Vagina (tissue), 2 donors: ENCODE measurements around the gene IFT52. TPM values are rescaled to one million over a fixed set of nuclear protein-coding genes. Genes with fewer than 3 reads are reported as not detected.

Experiments
- DNase-seq, 2 donors: peaks; one replicate each; pipeline ENCODE4 v3.0.0-alpha.2; 2017; ENCODE audit errors: extremely low spot score in 2 of 2
- H3K27ac ChIP-seq: fragments of 200-600 bp; sonication (generic); one replicate; pipeline ENCODE4 v1.5.1; 2019
- H3K27me3 ChIP-seq: fragments of 200-600 bp; sonication (generic); one replicate; pipeline ENCODE4 v1.5.1; 2019
- H3K36me3 ChIP-seq, 2 donors: fragments of 200-600 bp; sonication (generic); one replicate each; pipeline ENCODE4 v1.5.1; 2017 to 2019
- H3K4me1 ChIP-seq: fragments of 200-600 bp; sonication (generic); one replicate; pipeline ENCODE4 v1.5.1; 2019
- H3K4me3 ChIP-seq, 2 donors: fragments of 200-600 bp; sonication (generic); 1 replicate in 1 of 2; 2 replicates in 1 of 2; pipeline ENCODE4 v1.5.1; 2016 to 2019
- H3K9me3 ChIP-seq: fragments of 200-600 bp; sonication (generic); one replicate; pipeline ENCODE4 v1.5.1; 2019
- CTCF ChIP-seq, 3 experiments: fragments of 450-650 bp in 2 of 3; fragments of 200-600 bp in 1 of 3; sonication (generic) in 1 of 3; IDR thresholded peaks; one replicate each; pipeline ENCODE4 v1.5.1; 2017 to 2019; ENCODE audit warnings: antibody characterized with exemption in 3 of 3, mild to moderate bottlenecking in 2 of 3, moderate library complexity in 2 of 3
- POLR2A ChIP-seq, 2 donors: fragments of 450-650 bp; IDR thresholded peaks; one replicate each; pipeline ENCODE4 v1.6.1; 2017; ENCODE audit warnings: antibody characterized with exemption in 2 of 2, mild to moderate bottlenecking in 2 of 2, moderate library complexity in 2 of 2
- POLR2AphosphoS5 ChIP-seq, 2 donors: sonication (generic); formaldehyde crosslinking; IDR thresholded peaks; one replicate each; pipeline ENCODE4 v1.9.0; 2017; ENCODE audit warnings: antibody characterized with exemption in 2 of 2, mild to moderate bottlenecking in 2 of 2, low read depth in 1 of 2; ENCODE audit not compliant: insufficient read depth in 1 of 2
- intact Hi-C: fragments of 100-400 bp; cut with DNase I; formaldehyde crosslinking; loops from one replicate; pipeline ENCODE4 v1.15.1; 2023
- total RNA-seq: library from RNA; depleted of rRNA; stranded (reverse); fragments of >200 nt; gene quantifications from one replicate; pipeline ENCODE4 v1.2.3, GENCODE V29; 2016

IFT52 gene
- total RNA-seq, 1 donor from 2014 or later, result 28.0 TPM

- H3K27ac ChIP-seq, result no peak overlapping the region
- no peaks in the 10 kb centered on the region for H3K9me3 ChIP-seq
- H3K4me3 ChIP-seq, result no peak overlapping the region
- no peaks in the 10 kb centered on the region for H3K27me3 ChIP-seq
- no peaks in the 10 kb centered on the region for H3K36me3 ChIP-seq
- no peak for TF ChIP-seq POLR2A (IDR thresholded peaks at IDR 0.05)
- TF ChIP-seq CTCF (IDR thresholded peaks at IDR 0.05), result no peak
- TF ChIP-seq POLR2AphosphoS5 (IDR thresholded peaks at IDR 0.05; ENCODE audit: insufficient read depth in 1 of 2, low read depth in 1 of 2), result no peak
- DNase-seq, result no peak
- H3K4me1 ChIP-seq, result no peaks in the 10 kb centered on the region
- intact Hi-C loops, result no loop called here
These were observed 19.0 kb upstream of the IFT52 start for GRCh38 chr20:43571771-43572170.

GRCh38 chr20:43572891-43573290, 17.8 kb upstream of the IFT52 start:
- no peak for DNase-seq
- Histone ChIP-seq H3K9me3 (no peaks in the 10 kb centered on the region), H3K27ac (no peak overlapping the region), H3K27me3 (no peaks in the 10 kb centered on the region), H3K4me1 (no peaks in the 10 kb centered on the region), H3K36me3 (no peaks in the 10 kb centered on the region), H3K4me3 (no peak overlapping the region)
- intact Hi-C loops, result no loop called here
- TF ChIP-seq CTCF (IDR thresholded peaks at IDR 0.05) (no peak), POLR2AphosphoS5 (IDR thresholded peaks at IDR 0.05; ENCODE audit: insufficient read depth in 1 of 2, low read depth in 1 of 2) (no peak), POLR2A (IDR thresholded peaks at IDR 0.05) (no peak)

GRCh38 chr20:43576108-43576507, 14.6 kb upstream of the IFT52 start:
- no peak for DNase-seq
- Histone ChIP-seq H3K4me1 (no peaks in the 10 kb centered on the region), H3K4me3 (no peak overlapping the region), H3K9me3 (no peaks in the 10 kb centered on the region), H3K27ac (no peak overlapping the region), H3K36me3 (no peaks in the 10 kb centered on the region), H3K27me3 (no peaks in the 10 kb centered on the region)
- TF ChIP-seq CTCF (IDR thresholded peaks at IDR 0.05) (no peak), POLR2A (IDR thresholded peaks at IDR 0.05) (no peak), POLR2AphosphoS5 (IDR thresholded peaks at IDR 0.05; ENCODE audit: insufficient read depth in 1 of 2, low read depth in 1 of 2) (no peak)
- intact Hi-C loops, result no loop called here

- DNase-seq, result no peak
- no peaks in the 10 kb centered on the region for H3K27me3 ChIP-seq
- no peak overlapping the region for H3K27ac ChIP-seq
- H3K36me3 ChIP-seq, result no peaks in the 10 kb centered on the region
- no peak overlapping the region for H3K4me3 ChIP-seq
- intact Hi-C loops, result no loop called here
- no peaks in the 10 kb centered on the region for H3K4me1 ChIP-seq
- TF ChIP-seq CTCF (IDR thresholded peaks at IDR 0.05) (no peak), POLR2A (IDR thresholded peaks at IDR 0.05) (no peak), POLR2AphosphoS5 (IDR thresholded peaks at IDR 0.05; ENCODE audit: insufficient read depth in 1 of 2, low read depth in 1 of 2) (no peak)
- H3K9me3 ChIP-seq, result no peaks in the 10 kb centered on the region
These were observed 10.6 kb upstream of the IFT52 start for GRCh38 chr20:43579861-43580793.
